Measurements from ENCODE around the gene ATP5PB. TPM values are rescaled to one million over a fixed set of nuclear protein-coding genes. Genes with fewer than 3 reads are reported as not detected.

The ATP5PB gene
- polyA plus RNA-seq, 1 donor (not counting 4 experiments of a cell fraction or from before 2014, with no cell fraction given), result 539 TPM

- DNase-seq (ENCODE audit: low read depth, low spot score), result no peak
- no peaks in the 10 kb centered on the region for H3K36me3 ChIP-seq (ENCODE audit: control insufficient read depth in 2 of 2, extremely low read depth in 1 of 2, insufficient read depth in 2 of 2, low read length in 2 of 2)
- H3K4me1 ChIP-seq (ENCODE audit: control insufficient read depth, extremely low read depth, insufficient read depth, low read length), result peaks cover 14% of the 10 kb centered on the region
- peaks cover 13% of the 10 kb centered on the region for H3K27me3 ChIP-seq (ENCODE audit: control insufficient read depth, extremely low read depth, insufficient read depth, low read length)
- dilution Hi-C loops (cut with MboI; ENCODE audit: extremely low pct_ligation_motif_present, low sequenced_read_pairs), result no loop called here
- TF ChIP-seq EZH2 (IDR thresholded peaks at IDR 0.05; ENCODE audit: low read length) (no peak), CTCF (optimal IDR thresholded peaks at IDR 0.05 in 1 of 3, IDR thresholded peaks at IDR 0.05 in 1 of 3, conservative IDR thresholded peaks at IDR 0.05 in 1 of 3; ENCODE audit: extremely low read depth in 1 of 3, insufficient read depth in 2 of 3, low read length in 3 of 3) (no peak)
- H3K4me3 ChIP-seq (ENCODE audit: control insufficient read depth in 2 of 3, extremely low read depth in 1 of 3, insufficient read depth in 2 of 3, low read depth in 1 of 3, low read length in 3 of 3), result no peak overlapping the region
- H3K27ac ChIP-seq (ENCODE audit: control insufficient read depth, insufficient read depth, low read length), result no peak overlapping the region
- no peaks in the 10 kb centered on the region for H3K79me2 ChIP-seq (ENCODE audit: control insufficient read depth, insufficient read depth, low read length)
- H3K9me3 ChIP-seq (ENCODE audit: control insufficient read depth, low read depth, low read length), result no peaks in the 10 kb centered on the region
- no peaks in the 10 kb centered on the region for H4K20me1 ChIP-seq (ENCODE audit: control insufficient read depth, extremely low read depth, insufficient read depth, low read length)
- H3K4me2 ChIP-seq (ENCODE audit: control insufficient read depth, extremely low read depth, insufficient read depth, low read depth, low read length), result no peak overlapping the region
- no peak for FAIRE-seq
- no peak overlapping the region for H3K9ac ChIP-seq (ENCODE audit: control insufficient read depth, extremely low read depth, insufficient read depth, low read length)
- H3K9me1 ChIP-seq (ENCODE audit: control insufficient read depth, extremely low read depth, insufficient read depth, low read length), result no peaks in the 10 kb centered on the region
- no peak overlapping the region for H2AFZ ChIP-seq (ENCODE audit: control insufficient read depth, low read length)
Observed at GRCh38 chr1:111504097-111504496, 54.8 kb downstream of the ATP5PB start.

DNA sequence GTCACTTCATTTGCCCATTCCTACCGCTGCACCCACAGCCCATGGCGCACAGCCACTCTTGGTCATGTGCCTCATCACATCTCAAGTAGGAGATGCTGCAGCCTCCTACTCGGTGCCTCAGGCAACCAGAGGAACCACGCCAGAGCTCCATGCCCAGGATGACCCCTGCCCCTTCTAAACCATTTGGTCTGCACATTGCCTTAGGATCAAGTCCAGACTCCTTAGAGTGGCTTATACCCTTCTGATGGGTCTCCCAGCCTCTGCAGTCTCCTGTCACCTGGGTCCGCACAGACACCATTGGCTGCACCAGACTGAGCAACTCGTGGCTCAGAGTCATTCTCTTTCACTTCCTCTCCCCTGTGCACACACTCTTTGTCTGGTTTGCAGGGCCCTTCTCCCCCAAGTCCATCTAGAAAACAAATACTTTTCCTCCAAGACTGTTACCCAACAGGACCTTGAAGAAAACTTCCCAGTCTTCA, 56.4 kb downstream of the ATP5PB start:
- Histone ChIP-seq H3K4me3 (ENCODE audit: control insufficient read depth in 2 of 3, extremely low read depth in 1 of 3, insufficient read depth in 2 of 3, low read depth in 1 of 3, low read length in 3 of 3) (no peak overlapping the region), H3K4me1 (ENCODE audit: control insufficient read depth, extremely low read depth, insufficient read depth, low read length) (peaks cover 14% of the 10 kb centered on the region), H2AFZ (ENCODE audit: control insufficient read depth, low read length) (no peak overlapping the region), H3K9me1 (ENCODE audit: control insufficient read depth, extremely low read depth, insufficient read depth, low read length) (no peaks in the 10 kb centered on the region), H3K9me3 (ENCODE audit: control insufficient read depth, low read depth, low read length) (no peaks in the 10 kb centered on the region), H4K20me1 (ENCODE audit: control insufficient read depth, extremely low read depth, insufficient read depth, low read length) (no peaks in the 10 kb centered on the region), H3K4me2 (ENCODE audit: control insufficient read depth, extremely low read depth, insufficient read depth, low read depth, low read length) (no peak overlapping the region), H3K79me2 (ENCODE audit: control insufficient read depth, insufficient read depth, low read length) (no peaks in the 10 kb centered on the region), H3K9ac (ENCODE audit: control insufficient read depth, extremely low read depth, insufficient read depth, low read length) (no peak overlapping the region), H3K27me3 (ENCODE audit: control insufficient read depth, extremely low read depth, insufficient read depth, low read length) (peaks cover 13% of the 10 kb centered on the region), H3K36me3 (ENCODE audit: control insufficient read depth in 2 of 2, extremely low read depth in 1 of 2, insufficient read depth in 2 of 2, low read length in 2 of 2) (no peaks in the 10 kb centered on the region), H3K27ac (ENCODE audit: control insufficient read depth, insufficient read depth, low read length) (no peak overlapping the region)
- FAIRE-seq (no peak), DNase-seq (ENCODE audit: low read depth, low spot score) (no peak)
- dilution Hi-C loops (cut with MboI; ENCODE audit: extremely low pct_ligation_motif_present, low sequenced_read_pairs), result no loop called here
- TF ChIP-seq CTCF (optimal IDR thresholded peaks at IDR 0.05 in 1 of 3, IDR thresholded peaks at IDR 0.05 in 1 of 3, conservative IDR thresholded peaks at IDR 0.05 in 1 of 3; ENCODE audit: extremely low read depth in 1 of 3, insufficient read depth in 2 of 3, low read length in 3 of 3), result no peak
- no peak for TF ChIP-seq EZH2 (IDR thresholded peaks at IDR 0.05; ENCODE audit: low read length)
